K562 treated with DMSO at 1 percent for 12 hours (cell line): ENCODE data around the gene MUCL1. TPM values are rescaled to one million over a fixed set of nuclear protein-coding genes. Genes with fewer than 3 reads are reported as not detected.

Source experiments
- total RNA-seq: library from RNA; unstranded; fragments of 300-600 nt; gene quantifications from 2 replicates; pipeline ENCODE4 v1.2.3, GENCODE V29; 2022; ENCODE audit not compliant: insufficient read depth

The MUCL1 gene, protein sequence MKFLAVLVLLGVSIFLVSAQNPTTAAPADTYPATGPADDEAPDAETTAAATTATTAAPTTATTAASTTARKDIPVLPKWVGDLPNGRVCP
- not detected in 2 replicates for total RNA-seq

DNA sequence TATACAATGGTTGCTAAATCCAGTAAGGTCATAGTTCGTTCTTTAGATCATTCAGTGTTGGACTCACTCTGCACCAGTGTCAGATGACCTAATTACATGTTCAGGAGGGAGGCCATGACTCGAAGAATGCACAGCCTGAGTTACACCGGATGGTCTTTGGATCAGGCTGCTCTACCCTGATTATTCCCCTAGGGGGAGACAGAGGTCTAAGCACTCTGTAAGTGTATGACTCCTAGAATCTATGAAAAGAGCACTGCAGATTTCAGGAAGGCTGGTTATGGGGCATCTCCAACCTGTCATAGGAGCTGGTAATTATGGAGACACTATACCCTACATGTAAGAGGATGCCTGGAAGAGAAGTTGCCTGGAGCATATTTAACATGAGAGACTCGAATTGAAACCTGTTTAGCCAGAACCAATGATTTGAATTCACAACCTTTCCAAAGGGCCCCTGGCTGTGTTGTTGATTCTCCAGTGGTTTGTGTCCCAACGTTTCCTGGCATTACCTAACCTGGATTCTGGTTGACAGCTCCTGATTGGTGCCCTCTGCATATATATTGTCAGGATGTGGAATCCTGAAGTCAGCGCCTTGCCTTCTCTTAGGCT is at the start of gene MUCL1:
MUCL1 (plus strand) TSS at position 584 of the 606 bp plus-strand sequence. CDS start 67 bp downstream, outside the sequence.

Other genes with a start within 250 kb of the MUCL1 start
- gene LACRT, start 219.6 kb upstream of the MUCL1 start, total RNA-seq = not detected in 2 replicates
- not detected in 2 replicates for gene DCD, start 206.2 kb upstream of the MUCL1 start, total RNA-seq
- 5.3 and 6.6 TPM in 2 replicates for gene TESPA1, start 130.2 kb downstream of the MUCL1 start, total RNA-seq
- gene NEUROD4, start 165.5 kb downstream of the MUCL1 start, total RNA-seq = not detected in 2 replicates